Neural cell (in vitro differentiated cells): Measurements from ENCODE around the gene NHEJ1. TPM values are rescaled to one million over a fixed set of nuclear protein-coding genes. Genes with fewer than 3 reads are reported as not detected.

Source experiments
- H2AFZ ChIP-seq: fragments of 200-600, 300-800 bp; sonication (generic), shearing (Covaris generic); 2 replicates; pipeline ENCODE4 v1.6.0; 2014; ENCODE audit warnings: low read depth, mild to moderate bottlenecking, antibody characterized with exemption, low read length, moderate library complexity
- H3F3A ChIP-seq: fragments of 200-600 bp; shearing (Covaris generic); 2 replicates; pipeline ENCODE4 v1.6.1; 2016; ENCODE audit warnings: mild to moderate bottlenecking, moderate library complexity, mixed read lengths, antibody characterized with exemption, low read length; ENCODE audit not compliant: insufficient read depth, poor library complexity, severe bottlenecking
- H3K27ac ChIP-seq: fragments of 200-600, 300-800 bp; sonication (generic), shearing (Covaris generic); 2 replicates; pipeline ENCODE4 v1.5.1; 2014; ENCODE audit warnings: mild to moderate bottlenecking, low read length, moderate library complexity
- H3K27me3 ChIP-seq: fragments of 300-800, 200-600 bp; sonication (generic), shearing (Covaris generic); 2 replicates; pipeline ENCODE4 v1.6.0; 2014; ENCODE audit warnings: mild to moderate bottlenecking, low read depth, low read length, moderate library complexity; ENCODE audit not compliant: insufficient read depth
- H3K36me3 ChIP-seq: fragments of 300-800, 200-600 bp; sonication (generic), shearing (Covaris generic); 2 replicates; pipeline ENCODE4 v1.5.1; 2014; ENCODE audit warnings: mild to moderate bottlenecking, antibody characterized with exemption, low read length, moderate library complexity; ENCODE audit not compliant: insufficient read depth
- H3K4me2 ChIP-seq: fragments of 300-800, 200-600 bp; sonication (generic), shearing (Covaris generic); 2 replicates; pipeline ENCODE4 v1.6.0; 2014; ENCODE audit warnings: mild to moderate bottlenecking, low read length
- H3K4me3 ChIP-seq: fragments of 300-800, 200-600 bp; sonication (generic), shearing (Covaris generic); 2 replicates; pipeline ENCODE4 v1.5.1; 2014; ENCODE audit warnings: mild to moderate bottlenecking, low read length, moderate library complexity
- H3K79me2 ChIP-seq: fragments of 200-600 bp; shearing (Covaris generic); replicated peaks from 2 replicates; pipeline ENCODE4 v1.6.0; 2014; ENCODE audit warnings: mild to moderate bottlenecking, low read length, moderate library complexity; ENCODE audit not compliant: insufficient read depth
- H3K9ac ChIP-seq: fragments of 300-800, 200-600 bp; sonication (generic), shearing (Covaris generic); 2 replicates; pipeline ENCODE4 v1.6.1; 2016; ENCODE audit warnings: mild to moderate bottlenecking, low read length, mixed read lengths
- H3K9me2 ChIP-seq: fragments of 200-600 bp; shearing (Covaris generic); 2 replicates; pipeline ENCODE4 v1.6.1; 2016; ENCODE audit warnings: mild to moderate bottlenecking, low read length, mixed read lengths; ENCODE audit not compliant: insufficient read depth
- H3K9me3 ChIP-seq: fragments of 200-600, 300-800 bp; sonication (generic), shearing (Covaris generic); 2 replicates; pipeline ENCODE4 v1.6.1; 2016; ENCODE audit warnings: mild to moderate bottlenecking, mixed run types, low read length, moderate library complexity, mixed read lengths
- H4K20me1 ChIP-seq: fragments of 200-600 bp; shearing (Covaris generic); 2 replicates; pipeline ENCODE4 v1.6.1; 2016; ENCODE audit warnings: mild to moderate bottlenecking, mixed run types; ENCODE audit not compliant: insufficient read depth
- EP300 ChIP-seq: fragments of 450-650 bp; conservative IDR thresholded peaks from 2 replicates; pipeline ENCODE4 v1.6.1; 2014; ENCODE audit warnings: antibody characterized with exemption, mild to moderate bottlenecking, moderate library complexity; ENCODE audit not compliant: poor library complexity, severe bottlenecking
- EZH2 ChIP-seq: fragments of 200-600, 300-800 bp; shearing (Covaris generic), sonication (generic); IDR thresholded peaks from 2 replicates; pipeline ENCODE4 v1.6.1; 2014; ENCODE audit warnings: antibody characterized with exemption, low read length, borderline replicate concordance, mild to moderate bottlenecking; ENCODE audit not compliant: insufficient read depth, poor library complexity, severe bottlenecking
- MXI1 ChIP-seq: fragments of 450-650 bp; conservative IDR thresholded peaks from 2 replicates; pipeline ENCODE4 v1.6.1; 2014; ENCODE audit warnings: antibody characterized with exemption, mild to moderate bottlenecking; ENCODE audit not compliant: poor library complexity, severe bottlenecking
- POLR2AphosphoS5 ChIP-seq: IDR thresholded peaks from 2 replicates; pipeline ENCODE4 v1.6.1; 2012
- RAD21 ChIP-seq: fragments of 450-650 bp; conservative IDR thresholded peaks from 2 replicates; pipeline ENCODE4 v1.6.1; 2014; ENCODE audit warnings: antibody characterized with exemption, mild to moderate bottlenecking, moderate library complexity
- REST ChIP-seq: IDR thresholded peaks from 2 replicates; pipeline ENCODE4 v1.6.1; 2012; ENCODE audit warnings: borderline replicate concordance
- SMC3 ChIP-seq: fragments of 450-650 bp; conservative IDR thresholded peaks from 2 replicates; pipeline ENCODE4 v1.6.1; 2014; ENCODE audit warnings: antibody characterized with exemption, mild to moderate bottlenecking, moderate library complexity; ENCODE audit not compliant: poor library complexity
- TAF1 ChIP-seq: IDR thresholded peaks from 2 replicates; pipeline ENCODE4 v1.6.1; 2012; ENCODE audit warnings: low read depth
- polyA plus RNA-seq: library from polyadenylated mRNA; depleted of rRNA; stranded (reverse); fragments of >200 nt; gene quantifications from 2 replicates; pipeline ENCODE4 v1.2.3, GENCODE V29; 2014
- TF ChIP-seq, protein P1 (sequence below): fragments of 450-650 bp; IDR thresholded peaks from 2 replicates; pipeline ENCODE4 v1.5.1; 2014; ENCODE audit warnings: antibody characterized with exemption, mild to moderate bottlenecking, moderate library complexity; ENCODE audit not compliant: poor library complexity, severe bottlenecking

Gene NHEJ1
- polyA plus RNA-seq, 1 donor from 2014 or later: 12.7 TPM

DNA sequence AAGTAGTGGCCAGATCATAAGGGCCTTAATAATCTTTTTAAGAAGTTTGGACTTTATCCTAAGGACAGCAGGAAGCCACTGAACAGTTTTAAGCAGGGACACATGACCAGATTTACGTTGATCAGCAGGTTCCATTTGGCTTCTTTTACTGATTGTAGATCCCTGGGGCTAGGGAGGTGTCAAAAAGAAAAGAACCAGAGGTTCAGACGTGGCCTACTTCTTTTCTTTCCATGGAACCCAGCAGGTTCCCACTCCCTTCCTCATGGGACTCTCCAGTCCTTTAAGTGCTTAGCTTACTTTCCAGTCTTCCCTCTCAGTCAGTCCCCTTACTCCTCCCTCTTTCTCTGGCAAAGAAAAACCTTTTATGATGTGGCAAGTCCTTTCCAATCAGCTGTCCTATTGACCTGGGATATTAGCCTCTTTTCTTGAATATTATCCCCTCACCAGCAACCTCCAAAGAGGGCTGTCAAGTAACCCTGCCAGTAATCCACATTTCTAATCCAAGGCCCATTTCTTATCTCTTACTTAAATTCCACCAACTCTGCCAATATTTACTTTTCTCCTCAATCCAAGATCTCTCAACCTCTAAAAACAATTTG, 33.5 kb downstream of the NHEJ1 start:
- no peak overlapping the region for H3K27ac ChIP-seq
- H3K9ac ChIP-seq: no peak overlapping the region
- no peaks in the 10 kb centered on the region for H4K20me1 ChIP-seq
- H3K9me2 ChIP-seq: no peaks in the 10 kb centered on the region
- no peaks in the 10 kb centered on the region for H3F3A ChIP-seq
- H3K4me2 ChIP-seq: no peak overlapping the region
- no peaks in the 10 kb centered on the region for H3K9me3 ChIP-seq
- no peak overlapping the region for H2AFZ ChIP-seq
- no peaks in the 10 kb centered on the region for H3K79me2 ChIP-seq
- H3K4me3 ChIP-seq: no peak overlapping the region
- no peaks in the 10 kb centered on the region for H3K36me3 ChIP-seq
- H3K27me3 ChIP-seq: no peaks in the 10 kb centered on the region
- TF ChIP-seq RAD21 (no peak), POLR2AphosphoS5 (no peak), EZH2 (no peak)
- TF ChIP-seq, protein P1, sequence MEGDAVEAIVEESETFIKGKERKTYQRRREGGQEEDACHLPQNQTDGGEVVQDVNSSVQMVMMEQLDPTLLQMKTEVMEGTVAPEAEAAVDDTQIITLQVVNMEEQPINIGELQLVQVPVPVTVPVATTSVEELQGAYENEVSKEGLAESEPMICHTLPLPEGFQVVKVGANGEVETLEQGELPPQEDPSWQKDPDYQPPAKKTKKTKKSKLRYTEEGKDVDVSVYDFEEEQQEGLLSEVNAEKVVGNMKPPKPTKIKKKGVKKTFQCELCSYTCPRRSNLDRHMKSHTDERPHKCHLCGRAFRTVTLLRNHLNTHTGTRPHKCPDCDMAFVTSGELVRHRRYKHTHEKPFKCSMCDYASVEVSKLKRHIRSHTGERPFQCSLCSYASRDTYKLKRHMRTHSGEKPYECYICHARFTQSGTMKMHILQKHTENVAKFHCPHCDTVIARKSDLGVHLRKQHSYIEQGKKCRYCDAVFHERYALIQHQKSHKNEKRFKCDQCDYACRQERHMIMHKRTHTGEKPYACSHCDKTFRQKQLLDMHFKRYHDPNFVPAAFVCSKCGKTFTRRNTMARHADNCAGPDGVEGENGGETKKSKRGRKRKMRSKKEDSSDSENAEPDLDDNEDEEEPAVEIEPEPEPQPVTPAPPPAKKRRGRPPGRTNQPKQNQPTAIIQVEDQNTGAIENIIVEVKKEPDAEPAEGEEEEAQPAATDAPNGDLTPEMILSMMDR: no peak

DNA sequence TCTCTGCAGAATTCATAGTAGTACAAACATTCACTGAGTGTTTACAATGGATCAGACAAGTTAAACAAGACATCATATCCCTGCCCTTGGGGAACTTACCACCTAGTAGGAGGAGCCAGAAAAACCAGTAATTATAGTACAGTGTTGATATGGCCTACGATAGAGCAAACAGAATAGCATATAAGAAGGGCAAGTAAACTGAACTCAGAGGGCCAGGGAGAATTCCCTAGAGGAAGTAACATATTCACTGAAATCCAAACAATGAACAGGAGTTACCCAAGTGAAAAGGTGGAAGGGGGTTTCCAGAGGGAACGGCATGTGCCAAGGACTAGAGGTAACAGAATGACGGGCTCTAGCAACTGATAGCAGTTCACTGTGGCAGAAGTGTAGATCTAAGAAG, 34.1 kb downstream of the NHEJ1 start:
- Histone ChIP-seq H3K9me2 (no peaks in the 10 kb centered on the region), H2AFZ (no peak overlapping the region), H3K27ac (no peak overlapping the region), H3K4me3 (no peak overlapping the region), H3K4me2 (no peak overlapping the region), H4K20me1 (no peaks in the 10 kb centered on the region), H3F3A (no peaks in the 10 kb centered on the region), H3K9me3 (no peaks in the 10 kb centered on the region), H3K27me3 (no peaks in the 10 kb centered on the region), H3K36me3 (no peaks in the 10 kb centered on the region), H3K79me2 (no peaks in the 10 kb centered on the region), H3K9ac (no peak overlapping the region)
- TF ChIP-seq EP300 (no peak), TAF1 (no peak), POLR2AphosphoS5 (no peak), MXI1 (no peak), SMC3 (no peak), REST (no peak), EZH2 (no peak), RAD21 (no peak)
- TF ChIP-seq, protein P1: no peak
